Stimulated activated effector memory CD8-positive, alpha-beta T cell treated with anti-CD3 and anti-CD28 coated beads, Interleukin-12 subunit alpha, Interleukin-12 subunit beta, amount 100 ng/mL, for 72 hours (primary cell): ENCODE measurements around the gene ACVRL1.

Source experiments
- ATAC-seq: fragments of 150-1000 bp; cut with Tn5 transposase; 2 replicates; pipeline ENCODE4 v1.10.0; 2021
- DNase-seq, 2 donors: peaks; one replicate each; pipeline ENCODE4 v3.0.0; 2021 to 2022; ENCODE audit warnings: low spot score in 2 of 2
- H3K27ac Mint-ChIP-seq: one replicate; pipeline ENCODE4 v1.8.0; 2022; ENCODE audit warnings: mild to moderate bottlenecking, mixed read lengths
- H3K36me3 Mint-ChIP-seq: one replicate; pipeline ENCODE4 v1.8.0; 2022; ENCODE audit warnings: mild to moderate bottlenecking, mixed read lengths
- H3K4me1 Mint-ChIP-seq: one replicate; pipeline ENCODE4 v1.8.0; 2022; ENCODE audit warnings: mixed read lengths
- H3K4me3 Mint-ChIP-seq: one replicate; pipeline ENCODE4 v1.8.0; 2022; ENCODE audit warnings: mild to moderate bottlenecking, mixed read lengths
- H3K9me3 Mint-ChIP-seq: one replicate; pipeline ENCODE4 v1.8.0; 2022; ENCODE audit warnings: mixed read lengths

ACVRL1 gene

GRCh38 chr12:51915951-51916350 lies 8.6 kb downstream of the ACVRL1 start:
- DNase-seq (no peak), ATAC-seq (no peak)
- Mint-ChIP-seq H3K36me3 (no peaks in the 10 kb centered on the region), H3K9me3 (no peaks in the 10 kb centered on the region), H3K4me3 (no peak overlapping the region), H3K4me1 (no peaks in the 10 kb centered on the region), H3K27ac (no peak overlapping the region)

- ATAC-seq (no peak), DNase-seq (no peak)
- no peak overlapping the region for H3K27ac Mint-ChIP-seq
- no peaks in the 10 kb centered on the region for H3K4me1 Mint-ChIP-seq
- no peaks in the 10 kb centered on the region for H3K9me3 Mint-ChIP-seq
- no peak overlapping the region for H3K4me3 Mint-ChIP-seq
- H3K36me3 Mint-ChIP-seq = no peaks in the 10 kb centered on the region
These were observed 9.8 kb downstream of the ACVRL1 start for GRCh38 chr12:51917041-51917590.

- Mint-ChIP-seq H3K4me3 (no peak overlapping the region), H3K27ac (no peak overlapping the region), H3K9me3 (no peaks in the 10 kb centered on the region), H3K36me3 (no peaks in the 10 kb centered on the region), H3K4me1 (no peaks in the 10 kb centered on the region)
- no peak for ATAC-seq
- no peak for DNase-seq
These were observed 10.6 kb downstream of the ACVRL1 start for GRCh38 chr12:51917746-51918453.

- H3K27ac Mint-ChIP-seq = no peak overlapping the region
- DNase-seq = no peak
- no peak overlapping the region for H3K4me3 Mint-ChIP-seq
- no peaks in the 10 kb centered on the region for H3K9me3 Mint-ChIP-seq
- no peaks in the 10 kb centered on the region for H3K36me3 Mint-ChIP-seq
- peaks cover 20% of the 10 kb centered on the region for H3K4me1 Mint-ChIP-seq
- no peak for ATAC-seq
These were observed 12.7 kb downstream of the ACVRL1 start for GRCh38 chr12:51920046-51920445.

GRCh38 chr12:51921017-51921725 lies 13.9 kb downstream of the ACVRL1 start:
- Mint-ChIP-seq H3K9me3 (no peaks in the 10 kb centered on the region), H3K4me1 (peaks cover 23% of the 10 kb centered on the region), H3K27ac (no peak overlapping the region), H3K4me3 (no peak overlapping the region), H3K36me3 (no peaks in the 10 kb centered on the region)
- ATAC-seq (no peak), DNase-seq (no peak)

GRCh38 chr12:51922146-51922545 lies 14.8 kb downstream of the ACVRL1 start:
- Mint-ChIP-seq H3K9me3 (no peaks in the 10 kb centered on the region), H3K36me3 (no peaks in the 10 kb centered on the region), H3K27ac (no peak overlapping the region), H3K4me3 (no peak overlapping the region), H3K4me1 (peaks cover 23% of the 10 kb centered on the region)
- no peak for DNase-seq
- no peak for ATAC-seq

GRCh38 chr12:51922762-51923505 lies 15.6 kb downstream of the ACVRL1 start:
- ATAC-seq = no peak
- Mint-ChIP-seq H3K36me3 (no peaks in the 10 kb centered on the region), H3K9me3 (no peaks in the 10 kb centered on the region), H3K27ac (peak overlapping the region; percentile 81), H3K4me3 (peak overlapping the region; percentile 43), H3K4me1 (peaks cover 23% of the 10 kb centered on the region)
- DNase-seq = no peak

- peak overlapping the region; percentile 43 for H3K4me3 Mint-ChIP-seq
- H3K9me3 Mint-ChIP-seq = no peaks in the 10 kb centered on the region
- DNase-seq (peak; percentile 56 to 71), ATAC-seq (peak; percentile 71)
- H3K27ac Mint-ChIP-seq = peak overlapping the region; percentile 81
- no peaks in the 10 kb centered on the region for H3K36me3 Mint-ChIP-seq
- peaks cover 23% of the 10 kb centered on the region for H3K4me1 Mint-ChIP-seq
These were observed 16.4 kb downstream of the ACVRL1 start for GRCh38 chr12:51923506-51924365.

GRCh38 chr12:51924551-51925319 lies 17.4 kb downstream of the ACVRL1 start:
- ATAC-seq = peak; percentile 74

GRCh38 chr12:51925346-51926063 lies 18.2 kb downstream of the ACVRL1 start:
- DNase-seq (no peak), ATAC-seq (no peak)
- no peaks in the 10 kb centered on the region for H3K9me3 Mint-ChIP-seq
- H3K4me1 Mint-ChIP-seq = peaks cover 23% of the 10 kb centered on the region
- no peak overlapping the region for H3K4me3 Mint-ChIP-seq
- H3K36me3 Mint-ChIP-seq = no peaks in the 10 kb centered on the region
- peak overlapping the region; percentile 44 for H3K27ac Mint-ChIP-seq

More at GRCh38 chr12:51924551-51925319, 17.4 kb downstream of the ACVRL1 start:
- Mint-ChIP-seq H3K27ac (peak overlapping the region; percentile 81), H3K4me3 (no peak overlapping the region), H3K4me1 (peaks cover 23% of the 10 kb centered on the region), H3K36me3 (no peaks in the 10 kb centered on the region), H3K9me3 (no peaks in the 10 kb centered on the region)
- DNase-seq = no peak

- Mint-ChIP-seq H3K36me3 (no peaks in the 10 kb centered on the region), H3K4me3 (no peak overlapping the region), H3K27ac (peak overlapping the region; percentile 44), H3K4me1 (peaks cover 23% of the 10 kb centered on the region), H3K9me3 (no peaks in the 10 kb centered on the region)
- DNase-seq = no peak
- no peak for ATAC-seq
These were observed 18.8 kb downstream of the ACVRL1 start for GRCh38 chr12:51926064-51926632.

- peak; percentile 51 for ATAC-seq
- Mint-ChIP-seq H3K36me3 (no peaks in the 10 kb centered on the region), H3K4me1 (peaks cover 23% of the 10 kb centered on the region), H3K27ac (peak overlapping the region; percentile 44), H3K4me3 (no peak overlapping the region), H3K9me3 (no peaks in the 10 kb centered on the region)
- peak; percentile 28 to 60 for DNase-seq
These were observed 19.4 kb downstream of the ACVRL1 start for GRCh38 chr12:51926718-51927117.
